Epithelial cell of proximal tubule (primary cell): ENCODE data around the gene UBE2E1. TPM values are rescaled to one million over a fixed set of nuclear protein-coding genes. Genes with fewer than 3 reads are reported as not detected.

Experiments used
- DNase-seq: peaks from one replicate; pipeline ENCODE4 v3.0.0-alpha.2; 2011; ENCODE audit warnings: low read depth
- H3K4me3 ChIP-seq: 2 replicates; pipeline ENCODE4 v1.5.1; 2011; ENCODE audit warnings: low read depth, mild to moderate bottlenecking, low read length
- total RNA-seq: library from RNA; depleted of rRNA; stranded (reverse); fragments of >200 nt; gene quantifications from 2 replicates; pipeline ENCODE4 v1.2.3, GENCODE V29; 2015
- TF ChIP-seq, protein P1 (sequence below): conservative IDR thresholded peaks from 2 replicates; pipeline ENCODE4 v1.5.1; 2012; ENCODE audit warnings: low read depth, mild to moderate bottlenecking, low read length

UBE2E1 gene
- total RNA-seq, 1 donor from 2014 or later = 76.7 TPM

DNA sequence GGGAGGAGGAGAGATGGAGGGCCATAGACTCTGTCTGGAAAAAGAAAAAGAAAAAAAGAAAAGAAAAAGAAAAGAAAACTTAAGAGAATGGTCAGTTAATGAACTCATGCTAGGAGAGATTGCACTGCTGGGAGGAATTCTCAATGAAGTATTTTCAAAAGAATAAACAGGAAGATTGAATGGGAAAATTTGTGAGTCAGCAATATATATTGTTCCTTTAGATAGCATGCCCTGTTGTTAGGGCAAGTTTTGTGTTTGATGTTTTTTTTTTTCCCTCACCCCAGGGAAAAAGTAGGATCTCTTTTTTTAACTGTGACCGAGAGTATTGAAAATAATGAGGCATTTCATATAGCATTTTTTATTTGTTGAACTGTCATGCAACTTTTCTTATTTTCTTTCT, 131.5 kb downstream of the UBE2E1 start:
- DNase-seq = no peak

DNA sequence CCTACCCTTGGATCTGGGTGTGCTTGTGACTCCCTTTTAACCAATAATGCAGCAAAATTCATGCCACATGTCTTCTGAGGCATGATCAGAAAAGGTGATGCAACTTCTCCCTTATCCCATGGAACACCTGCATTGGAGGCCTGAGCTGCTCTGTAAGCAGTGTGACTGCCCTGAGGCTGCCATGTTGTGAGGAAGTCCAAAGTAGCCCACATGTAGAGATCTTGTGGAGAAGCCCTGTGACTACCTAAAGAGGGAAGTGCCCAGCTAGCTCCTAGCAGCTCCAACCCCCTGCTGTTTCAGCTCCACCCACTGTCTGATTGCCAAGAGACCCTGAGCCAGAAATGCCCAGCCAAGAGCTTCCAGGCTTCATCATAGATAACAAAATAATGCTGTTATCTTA, 132.9 kb downstream of the UBE2E1 start:
- no peak overlapping the region for H3K4me3 ChIP-seq
- DNase-seq = no peak
- TF ChIP-seq, protein P1, sequence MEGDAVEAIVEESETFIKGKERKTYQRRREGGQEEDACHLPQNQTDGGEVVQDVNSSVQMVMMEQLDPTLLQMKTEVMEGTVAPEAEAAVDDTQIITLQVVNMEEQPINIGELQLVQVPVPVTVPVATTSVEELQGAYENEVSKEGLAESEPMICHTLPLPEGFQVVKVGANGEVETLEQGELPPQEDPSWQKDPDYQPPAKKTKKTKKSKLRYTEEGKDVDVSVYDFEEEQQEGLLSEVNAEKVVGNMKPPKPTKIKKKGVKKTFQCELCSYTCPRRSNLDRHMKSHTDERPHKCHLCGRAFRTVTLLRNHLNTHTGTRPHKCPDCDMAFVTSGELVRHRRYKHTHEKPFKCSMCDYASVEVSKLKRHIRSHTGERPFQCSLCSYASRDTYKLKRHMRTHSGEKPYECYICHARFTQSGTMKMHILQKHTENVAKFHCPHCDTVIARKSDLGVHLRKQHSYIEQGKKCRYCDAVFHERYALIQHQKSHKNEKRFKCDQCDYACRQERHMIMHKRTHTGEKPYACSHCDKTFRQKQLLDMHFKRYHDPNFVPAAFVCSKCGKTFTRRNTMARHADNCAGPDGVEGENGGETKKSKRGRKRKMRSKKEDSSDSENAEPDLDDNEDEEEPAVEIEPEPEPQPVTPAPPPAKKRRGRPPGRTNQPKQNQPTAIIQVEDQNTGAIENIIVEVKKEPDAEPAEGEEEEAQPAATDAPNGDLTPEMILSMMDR = no peak

More for the DNA sequence above, 131.5 kb downstream of the UBE2E1 start:
- TF ChIP-seq, protein P1 = no peak
- H3K4me3 ChIP-seq = no peak overlapping the region

DNA sequence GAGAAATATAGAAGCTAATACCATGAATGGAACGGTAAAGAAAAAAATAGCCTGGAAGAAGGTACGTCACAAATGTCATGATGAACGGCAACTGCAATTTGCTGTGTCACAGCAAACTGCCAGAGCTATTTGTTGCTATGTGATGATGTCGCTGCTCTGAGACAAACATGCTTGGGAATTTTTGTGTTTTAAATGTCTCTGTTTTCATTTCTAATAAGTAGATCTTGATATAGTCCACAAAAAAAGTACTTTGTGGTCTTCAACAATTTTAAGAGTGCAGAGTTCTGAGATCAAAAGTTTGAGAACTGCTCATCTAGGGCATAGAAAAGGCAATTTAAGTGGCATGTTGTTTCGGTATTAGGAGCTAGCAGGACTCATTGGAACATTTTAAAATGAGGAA, 135.0 kb downstream of the UBE2E1 start:
- TF ChIP-seq, protein P1 = no peak
- no peak overlapping the region for H3K4me3 ChIP-seq
- DNase-seq = no peak

Other genes with a start within 250 kb of the UBE2E1 start
- gene NKIRAS1, start 111.0 kb downstream of the UBE2E1 start, total RNA-seq = 5.9 and 6.7 TPM in 2 replicates
- gene RPL15, start 111.2 kb downstream of the UBE2E1 start, total RNA-seq = 1,941 and 2,849 TPM in 2 replicates
- gene NR1D2, start 139.3 kb downstream of the UBE2E1 start, total RNA-seq = 5.9 and 6.1 TPM in 2 replicates